A673 (cell line): ENCODE measurements around the gene VSTM4. TPM values are rescaled to one million over a fixed set of nuclear protein-coding genes. Genes with fewer than 3 reads are reported as not detected.
A peak's percentile ranks its signal among the peaks of the same experiment; 100 is the strongest.

ENCODE experiments used
- BruUV-seq: library from RNA; stranded (reverse); fragments of 400-500 nt; replicated peaks from 2 replicates; lab custom pipeline; 2021; lab: Mats Ljungman, UMichigan
- CTCF ChIA-PET: fragments of 300-600 bp; sonication (Branson Sonifier 250); formaldehyde crosslinking; loops from one replicate; lab custom pipeline; 2022; ENCODE audit warnings: antibody characterized with exemption; lab: Charles Lee
- POLR2A ChIA-PET: fragments of 300-600 bp; sonication (Branson Sonifier 250); formaldehyde crosslinking; loops from one replicate; lab custom pipeline; 2022; ENCODE audit warnings: antibody characterized with exemption; ENCODE audit not compliant: low non-redundant PET; lab: Charles Lee
- DNase-seq: peaks from one replicate; pipeline ENCODE4 v3.0.0-alpha.2; 2015; ENCODE audit warnings: low spot score
- H3K27ac ChIP-seq: fragments of 200-600 bp; sonication (generic); 2 replicates; pipeline ENCODE4 v1.5.1; 2016; ENCODE audit warnings: mixed run types, low read depth, mild to moderate bottlenecking, mixed read lengths, antibody characterized with exemption, low read length; ENCODE audit not compliant: poor library complexity, severe bottlenecking
- H3K27me3 ChIP-seq: fragments of 200-600 bp; sonication (generic); replicated peaks from 2 replicates; pipeline ENCODE4 v1.6.1; 2017; ENCODE audit warnings: mixed run types, low read depth, mild to moderate bottlenecking, mixed read lengths, antibody characterized with exemption, low read length; ENCODE audit not compliant: insufficient read depth, poor library complexity
- H3K36me3 ChIP-seq: fragments of 200-600 bp; sonication (generic); 2 replicates; pipeline ENCODE4 v1.6.1; 2016; ENCODE audit warnings: mixed run types, mild to moderate bottlenecking, mixed read lengths, antibody characterized with exemption, low read length; ENCODE audit not compliant: insufficient read depth, poor library complexity, severe bottlenecking
- H3K4me1 ChIP-seq: fragments of 200-600 bp; sonication (generic); 2 replicates; pipeline ENCODE4 v1.6.1; 2017; ENCODE audit warnings: mixed run types, mild to moderate bottlenecking, mixed read lengths, antibody characterized with exemption, low read length; ENCODE audit not compliant: insufficient read depth, poor library complexity, severe bottlenecking
- H3K4me3 ChIP-seq: fragments of 200-600 bp; sonication (generic); 2 replicates; pipeline ENCODE4 v1.5.1; 2016; ENCODE audit warnings: low read depth, mixed run types, mild to moderate bottlenecking, mixed read lengths, low read length; ENCODE audit not compliant: poor library complexity, severe bottlenecking
- H3K9me3 ChIP-seq: fragments of 200-600 bp; sonication (generic); 2 replicates; pipeline ENCODE4 v1.6.1; 2016; ENCODE audit warnings: mixed run types, low read depth, mild to moderate bottlenecking, mixed read lengths, antibody characterized with exemption, low read length; ENCODE audit not compliant: poor library complexity, severe bottlenecking
- EZH2 ChIP-seq: fragments of 200-600 bp; sonication (generic); IDR thresholded peaks from 2 replicates; pipeline ENCODE4 v1.6.1; 2017; ENCODE audit warnings: borderline replicate concordance, low read depth, mild to moderate bottlenecking, mixed read lengths, antibody characterized with exemption, low read length; ENCODE audit not compliant: poor library complexity, severe bottlenecking
- intact Hi-C: fragments of 100-400 bp; cut with micrococcal nuclease; formaldehyde crosslinking; loops from one replicate; pipeline ENCODE4 v1.10.0; 2022; ENCODE audit not compliant: unreplicated experiment
- total RNA-seq: library from RNA; stranded (reverse); gene quantifications from 2 replicates; pipeline ENCODE4 v1.2.3, GENCODE V29; 2021
- TF ChIP-seq, protein P1 (sequence below): fragments of 300-800, 200-600 bp; sonication (generic); conservative IDR thresholded peaks from 2 replicates; pipeline ENCODE4 v1.5.1; 2017; ENCODE audit warnings: low read depth, mild to moderate bottlenecking, antibody characterized with exemption, low read length, moderate library complexity, mixed read lengths

VSTM4 gene
- total RNA-seq, 1 experiment from 2014 or later = 0.11 TPM

DNA sequence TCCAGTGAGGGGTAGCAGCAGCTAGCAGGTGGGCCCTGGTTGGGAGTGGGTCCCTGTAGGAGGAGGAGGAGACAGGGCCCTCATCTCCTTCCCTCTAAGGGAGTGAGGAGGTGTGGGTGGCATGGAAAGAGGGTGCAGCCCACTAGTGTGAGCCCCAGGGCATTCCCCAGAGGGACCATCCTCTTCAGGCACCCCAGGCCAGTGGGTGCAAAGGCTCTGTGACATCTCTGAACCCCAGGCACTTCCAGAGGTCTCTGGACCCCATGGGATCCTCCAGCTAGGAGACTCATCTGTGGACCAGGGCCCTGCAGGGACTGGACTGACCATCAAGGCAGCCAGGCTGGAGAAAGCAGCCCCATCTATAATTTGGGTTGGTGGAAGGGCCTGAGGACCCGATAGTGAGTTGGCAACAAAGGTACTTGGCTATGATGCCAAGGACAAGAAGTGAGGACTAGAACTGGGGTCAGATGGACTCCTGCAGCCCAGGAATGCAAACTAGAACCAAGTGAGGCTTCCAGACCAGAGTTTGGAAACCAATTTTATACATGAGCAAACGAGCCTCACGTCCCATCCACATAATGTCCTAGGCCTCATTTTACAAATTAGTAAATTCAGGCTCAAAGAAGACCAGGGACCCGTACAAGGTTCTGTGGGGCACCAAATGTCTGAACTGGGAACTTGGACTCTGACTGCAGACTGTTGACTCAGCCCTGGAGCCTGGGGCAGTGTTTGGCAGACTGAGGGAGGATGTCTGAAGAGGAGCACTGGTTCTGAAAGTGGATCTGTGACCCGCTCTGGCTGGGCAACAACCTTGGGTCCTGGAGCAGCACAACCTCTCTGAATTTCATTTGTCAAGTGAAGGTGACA is 1.4 kb upstream of the VSTM4 start:
- TF ChIP-seq EZH2 = no peak
- TF ChIP-seq, protein P1, sequence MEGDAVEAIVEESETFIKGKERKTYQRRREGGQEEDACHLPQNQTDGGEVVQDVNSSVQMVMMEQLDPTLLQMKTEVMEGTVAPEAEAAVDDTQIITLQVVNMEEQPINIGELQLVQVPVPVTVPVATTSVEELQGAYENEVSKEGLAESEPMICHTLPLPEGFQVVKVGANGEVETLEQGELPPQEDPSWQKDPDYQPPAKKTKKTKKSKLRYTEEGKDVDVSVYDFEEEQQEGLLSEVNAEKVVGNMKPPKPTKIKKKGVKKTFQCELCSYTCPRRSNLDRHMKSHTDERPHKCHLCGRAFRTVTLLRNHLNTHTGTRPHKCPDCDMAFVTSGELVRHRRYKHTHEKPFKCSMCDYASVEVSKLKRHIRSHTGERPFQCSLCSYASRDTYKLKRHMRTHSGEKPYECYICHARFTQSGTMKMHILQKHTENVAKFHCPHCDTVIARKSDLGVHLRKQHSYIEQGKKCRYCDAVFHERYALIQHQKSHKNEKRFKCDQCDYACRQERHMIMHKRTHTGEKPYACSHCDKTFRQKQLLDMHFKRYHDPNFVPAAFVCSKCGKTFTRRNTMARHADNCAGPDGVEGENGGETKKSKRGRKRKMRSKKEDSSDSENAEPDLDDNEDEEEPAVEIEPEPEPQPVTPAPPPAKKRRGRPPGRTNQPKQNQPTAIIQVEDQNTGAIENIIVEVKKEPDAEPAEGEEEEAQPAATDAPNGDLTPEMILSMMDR = no peak
- H3K36me3 ChIP-seq = no peaks in the 10 kb centered on the region
- ChIA-PET POLR2A (no interaction called here), CTCF (no interaction called here)
- H3K4me1 ChIP-seq = no peaks in the 10 kb centered on the region
- intact Hi-C loops = no loop called here
- BruUV-seq = no TSS peak
- DNase-seq = no peak
- H3K27me3 ChIP-seq = peaks cover 45% of the 10 kb centered on the region
- no peaks in the 10 kb centered on the region for H3K9me3 ChIP-seq
- no peak overlapping the region for H3K27ac ChIP-seq
- no peak overlapping the region for H3K4me3 ChIP-seq

DNA sequence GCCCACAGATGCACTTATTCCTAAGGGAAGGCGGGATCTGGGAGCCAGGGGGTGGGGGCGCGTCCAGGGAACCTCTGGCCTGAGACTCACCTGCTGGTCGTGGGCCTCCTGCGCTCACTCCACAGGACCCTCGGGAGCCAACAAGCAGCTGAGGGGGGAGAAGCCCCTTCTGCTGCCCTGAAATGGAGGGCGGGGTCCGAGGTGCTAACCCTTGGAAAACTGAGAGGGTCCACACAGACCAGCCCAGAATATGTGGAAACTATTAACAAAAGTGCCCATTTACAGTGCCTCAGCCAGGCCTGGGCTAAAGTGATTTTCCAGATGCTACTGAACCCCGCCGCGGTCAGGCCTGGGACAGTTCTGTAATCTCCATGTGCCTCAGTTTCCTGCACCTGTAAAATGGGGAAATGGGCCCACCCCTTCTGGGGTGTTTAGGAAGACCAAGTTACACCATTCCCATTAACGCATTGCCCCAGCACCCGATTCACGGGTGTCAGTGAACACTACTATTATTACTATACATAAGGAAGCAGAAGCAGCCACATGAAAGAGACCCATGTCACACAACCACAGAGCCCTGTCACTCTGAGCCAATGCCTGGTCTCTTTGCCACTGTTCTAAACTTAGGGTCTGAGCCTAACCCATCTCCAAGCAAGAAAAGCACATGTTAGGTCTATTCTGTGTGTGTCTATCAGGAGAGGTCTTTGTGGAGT is 630 bp upstream of the VSTM4 start:
- Histone ChIP-seq H3K27me3 (peaks cover 45% of the 10 kb centered on the region), H3K36me3 (no peaks in the 10 kb centered on the region), H3K4me1 (no peaks in the 10 kb centered on the region), H3K27ac (no peak overlapping the region), H3K9me3 (no peaks in the 10 kb centered on the region), H3K4me3 (no peak overlapping the region)
- ChIA-PET POLR2A (no interaction called here), CTCF (no interaction called here)
- BruUV-seq = no TSS peak
- intact Hi-C loops = no loop called here
- TF ChIP-seq, protein P1 = no peak
- TF ChIP-seq EZH2 = no peak
- no peak for DNase-seq

DNA sequence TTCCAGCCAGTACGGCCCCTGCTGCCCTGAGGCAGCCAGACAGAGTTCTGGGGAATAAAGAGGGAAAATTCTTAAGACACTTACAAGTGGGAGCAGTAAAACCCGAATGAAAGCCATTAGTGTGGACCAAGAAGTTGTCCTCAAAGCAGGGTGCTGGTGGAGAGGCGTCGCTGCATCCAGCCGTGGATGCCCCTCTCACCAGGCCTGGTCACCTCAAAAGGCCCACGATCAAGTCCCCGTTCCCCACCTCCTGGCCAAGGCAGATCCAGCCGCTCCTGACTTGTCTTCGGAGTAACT is 656 bp downstream of the VSTM4 start:
- H3K9me3 ChIP-seq = no peaks in the 10 kb centered on the region
- POLR2A ChIA-PET = no interaction called here
- H3K4me3 ChIP-seq = peak overlapping the region; percentile 19
- H3K27me3 ChIP-seq = peaks cover 48% of the 10 kb centered on the region
- DNase-seq = no peak
- H3K4me1 ChIP-seq = no peaks in the 10 kb centered on the region
- H3K27ac ChIP-seq = no peak overlapping the region
- H3K36me3 ChIP-seq = no peaks in the 10 kb centered on the region
- no TSS peak for BruUV-seq
- CTCF ChIA-PET = no interaction called here
- intact Hi-C loops = no loop called here
- no peak for TF ChIP-seq EZH2
- TF ChIP-seq, protein P1 = no peak
